Astrocyte of the spinal cord (primary cell): ENCODE measurements around the gene MTA3.

Experiments
- DNase-seq: peaks from one replicate; pipeline ENCODE4 v3.0.0; 2011; ENCODE audit warnings: low read depth, low spot score
- H3K4me3 ChIP-seq: 2 replicates; pipeline ENCODE4 v1.5.1; 2011; ENCODE audit warnings: low read depth, mild to moderate bottlenecking, low read length, moderate library complexity
- CTCF ChIP-seq: IDR thresholded peaks from 2 replicates; pipeline ENCODE4 v1.5.1; 2012; ENCODE audit warnings: low read depth, mild to moderate bottlenecking, low read length, inconsistent platforms
- in situ Hi-C: cut with HindIII; loops from 2 replicates; pipeline ENCODE4 v1.10.0; 2017; ENCODE audit warnings: low sequenced_read_pairs

MTA3 gene

GRCh38 chr2:42769583-42770287, 201.3 kb downstream of the MTA3 start:
- DNase-seq: no peak
- H3K4me3 ChIP-seq: no peak overlapping the region
- TF ChIP-seq CTCF: no peak
- in situ Hi-C loops: no loop called here

GRCh38 chr2:42770288-42771131, 202.1 kb downstream of the MTA3 start:
- DNase-seq: peak; percentile 30
- TF ChIP-seq CTCF: peak; percentile 53
- H3K4me3 ChIP-seq: no peak overlapping the region
- in situ Hi-C loops: no loop called here

GRCh38 chr2:42771546-42772153, 203.2 kb downstream of the MTA3 start:
- in situ Hi-C loops: no loop called here
- no peak overlapping the region for H3K4me3 ChIP-seq
- DNase-seq: no peak
- TF ChIP-seq CTCF: no peak

- no peak for DNase-seq
- H3K4me3 ChIP-seq: no peak overlapping the region
- in situ Hi-C loops: no loop called here
- TF ChIP-seq CTCF: no peak
These were observed 206.8 kb downstream of the MTA3 start for GRCh38 chr2:42775186-42775585.

- in situ Hi-C loops: no loop called here
- H3K4me3 ChIP-seq: no peak overlapping the region
- no peak for DNase-seq
- TF ChIP-seq CTCF: no peak
These were observed 207.4 kb downstream of the MTA3 start for GRCh38 chr2:42775810-42776209.

GRCh38 chr2:42777883-42778805, 209.7 kb downstream of the MTA3 start:
- in situ Hi-C loops: no loop called here
- no peak for TF ChIP-seq CTCF
- no peak overlapping the region for H3K4me3 ChIP-seq
- no peak for DNase-seq
